Prostate gland (tissue), 2 donors: ENCODE measurements around the gene NRCAM. TPM values are rescaled to one million over a fixed set of nuclear protein-coding genes. Genes with fewer than 3 reads are reported as not detected.

ENCODE experiments used
- DNase-seq: peaks from one replicate; pipeline ENCODE4 v3.0.0-alpha.2; 2019; ENCODE audit warnings: low spot score
- H3K27ac ChIP-seq, 2 donors: fragments of 200-600 bp; sonication (generic); 2 replicates each; pipeline ENCODE4 v1.5.1; 2017 to 2019
- H3K27me3 ChIP-seq: fragments of 200-600 bp; sonication (generic); replicated peaks from 2 replicates; pipeline ENCODE4 v1.5.1; 2019; ENCODE audit not compliant: insufficient read depth
- H3K36me3 ChIP-seq, 2 donors: fragments of 200-600 bp; sonication (generic); 1 replicate in 1 of 2; 2 replicates in 1 of 2; pipeline versions ENCODE4 v1.5.1 to v1.8.1; 2017 to 2019
- H3K4me1 ChIP-seq: fragments of 200-600 bp; sonication (generic); replicated peaks from 2 replicates; pipeline ENCODE4 v1.5.1; 2019
- H3K4me3 ChIP-seq, 2 donors: fragments of 200-600 bp; sonication (generic); 2 replicates each; pipeline ENCODE4 v1.5.1; 2017 to 2019
- H3K9me3 ChIP-seq: fragments of 200-600 bp; sonication (generic); 2 replicates; pipeline ENCODE4 v1.5.1; 2017
- POLR2A ChIP-seq: fragments of 450-650 bp; IDR thresholded peaks from one replicate; pipeline ENCODE4 v1.6.1; 2016; ENCODE audit warnings: antibody characterized with exemption, mild to moderate bottlenecking
- POLR2AphosphoS5 ChIP-seq: sonication (generic); formaldehyde crosslinking; IDR thresholded peaks from one replicate; pipeline ENCODE4 v1.6.1; 2017; ENCODE audit warnings: antibody characterized with exemption
- WGBS: methylation state at CpG from one replicate; pipeline ENCODE4 v1.1.5; 2018; 5-methylcytosine and 5-hydroxymethylcytosine counted together
- intact Hi-C: fragments of 100-400 bp; cut with DNase I; formaldehyde crosslinking; loops from one replicate; pipeline ENCODE4 v1.14.2; 2022
- total RNA-seq, 2 donors: library from RNA; depleted of rRNA; stranded (reverse); fragments of >200 nt; gene quantifications; one replicate each; pipeline ENCODE4 v1.1.0, GENCODE V29; 2016
- TF ChIP-seq, protein P1 (sequence below), 4 experiments: fragments of 200-600 bp in 2 of 4; fragments of 450-650 bp in 2 of 4; sonication (generic) in 2 of 4; IDR thresholded peaks; 1 replicate in 3 of 4; 2 replicates in 1 of 4; pipeline ENCODE4 v1.5.1; 2016 to 2019; ENCODE audit warnings: antibody characterized with exemption in 4 of 4, mild to moderate bottlenecking in 2 of 4, moderate library complexity in 2 of 4

The NRCAM gene
- total RNA-seq, 2 donors from 2014 or later, result 1.1 to 3.1 TPM

DNA sequence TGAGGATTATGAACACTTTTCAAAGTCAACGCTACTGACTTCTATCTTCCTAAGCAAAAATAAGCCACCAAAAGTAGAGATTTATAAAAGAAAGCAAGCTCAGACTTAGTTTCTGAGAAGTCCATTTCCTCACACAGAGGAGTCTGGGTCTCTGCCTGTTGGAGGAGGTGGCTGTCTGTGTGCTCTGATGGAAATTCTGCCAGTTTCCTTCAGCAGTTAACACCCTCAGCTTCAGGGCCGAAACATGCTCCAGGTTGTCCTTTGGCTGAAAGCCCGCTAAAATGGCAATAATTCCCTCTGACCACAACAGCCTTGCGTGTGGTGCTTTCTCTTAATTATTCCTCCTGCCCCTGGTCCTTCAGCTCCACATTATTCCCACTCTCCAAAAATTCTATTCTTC is 198.3 kb downstream of the NRCAM start:
- no peak for TF ChIP-seq POLR2AphosphoS5
- no peak for TF ChIP-seq POLR2A
- TF ChIP-seq, protein P1, sequence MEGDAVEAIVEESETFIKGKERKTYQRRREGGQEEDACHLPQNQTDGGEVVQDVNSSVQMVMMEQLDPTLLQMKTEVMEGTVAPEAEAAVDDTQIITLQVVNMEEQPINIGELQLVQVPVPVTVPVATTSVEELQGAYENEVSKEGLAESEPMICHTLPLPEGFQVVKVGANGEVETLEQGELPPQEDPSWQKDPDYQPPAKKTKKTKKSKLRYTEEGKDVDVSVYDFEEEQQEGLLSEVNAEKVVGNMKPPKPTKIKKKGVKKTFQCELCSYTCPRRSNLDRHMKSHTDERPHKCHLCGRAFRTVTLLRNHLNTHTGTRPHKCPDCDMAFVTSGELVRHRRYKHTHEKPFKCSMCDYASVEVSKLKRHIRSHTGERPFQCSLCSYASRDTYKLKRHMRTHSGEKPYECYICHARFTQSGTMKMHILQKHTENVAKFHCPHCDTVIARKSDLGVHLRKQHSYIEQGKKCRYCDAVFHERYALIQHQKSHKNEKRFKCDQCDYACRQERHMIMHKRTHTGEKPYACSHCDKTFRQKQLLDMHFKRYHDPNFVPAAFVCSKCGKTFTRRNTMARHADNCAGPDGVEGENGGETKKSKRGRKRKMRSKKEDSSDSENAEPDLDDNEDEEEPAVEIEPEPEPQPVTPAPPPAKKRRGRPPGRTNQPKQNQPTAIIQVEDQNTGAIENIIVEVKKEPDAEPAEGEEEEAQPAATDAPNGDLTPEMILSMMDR (IDR thresholded peaks at IDR 0.05), result no peak
- Histone ChIP-seq H3K4me3 (no peak overlapping the region), H3K27me3 (no peaks in the 10 kb centered on the region), H3K9me3 (no peaks in the 10 kb centered on the region), H3K36me3 (no peaks in the 10 kb centered on the region), H3K4me1 (no peaks in the 10 kb centered on the region), H3K27ac (no peak overlapping the region)
- DNase-seq, result no peak
- WGBS, result 36% methylated on average over 4 of the region's 4 CpGs
- intact Hi-C loops, result no loop called here

DNA sequence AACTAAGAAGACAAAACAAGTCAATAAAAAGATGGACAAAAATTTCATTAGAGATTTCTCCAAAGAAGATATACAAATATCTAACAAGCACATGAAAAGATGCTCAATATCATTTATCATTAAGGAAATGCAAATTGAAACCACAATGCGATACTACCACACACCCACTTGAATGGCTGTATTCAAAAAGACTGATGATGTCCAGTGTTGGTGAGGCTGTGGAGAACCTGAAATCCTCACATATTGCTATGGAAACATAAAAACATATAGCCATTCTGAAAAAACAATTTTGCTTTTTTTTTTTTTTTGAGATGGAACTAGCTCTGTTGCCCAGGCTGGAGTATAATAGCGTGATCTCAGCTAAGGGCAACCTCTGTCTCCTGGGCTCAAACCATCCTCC is 202.0 kb downstream of the NRCAM start:
- Histone ChIP-seq H3K4me3 (no peak overlapping the region), H3K4me1 (no peaks in the 10 kb centered on the region), H3K27ac (no peak overlapping the region), H3K9me3 (no peaks in the 10 kb centered on the region), H3K36me3 (no peaks in the 10 kb centered on the region), H3K27me3 (no peaks in the 10 kb centered on the region)
- TF ChIP-seq POLR2A (no peak), POLR2AphosphoS5 (no peak)
- TF ChIP-seq, protein P1 (IDR thresholded peaks at IDR 0.05), result no peak
- DNase-seq, result no peak
- intact Hi-C loops, result no loop called here
- 100% methylated on average over 2 of the region's 2 CpGs for WGBS

DNA sequence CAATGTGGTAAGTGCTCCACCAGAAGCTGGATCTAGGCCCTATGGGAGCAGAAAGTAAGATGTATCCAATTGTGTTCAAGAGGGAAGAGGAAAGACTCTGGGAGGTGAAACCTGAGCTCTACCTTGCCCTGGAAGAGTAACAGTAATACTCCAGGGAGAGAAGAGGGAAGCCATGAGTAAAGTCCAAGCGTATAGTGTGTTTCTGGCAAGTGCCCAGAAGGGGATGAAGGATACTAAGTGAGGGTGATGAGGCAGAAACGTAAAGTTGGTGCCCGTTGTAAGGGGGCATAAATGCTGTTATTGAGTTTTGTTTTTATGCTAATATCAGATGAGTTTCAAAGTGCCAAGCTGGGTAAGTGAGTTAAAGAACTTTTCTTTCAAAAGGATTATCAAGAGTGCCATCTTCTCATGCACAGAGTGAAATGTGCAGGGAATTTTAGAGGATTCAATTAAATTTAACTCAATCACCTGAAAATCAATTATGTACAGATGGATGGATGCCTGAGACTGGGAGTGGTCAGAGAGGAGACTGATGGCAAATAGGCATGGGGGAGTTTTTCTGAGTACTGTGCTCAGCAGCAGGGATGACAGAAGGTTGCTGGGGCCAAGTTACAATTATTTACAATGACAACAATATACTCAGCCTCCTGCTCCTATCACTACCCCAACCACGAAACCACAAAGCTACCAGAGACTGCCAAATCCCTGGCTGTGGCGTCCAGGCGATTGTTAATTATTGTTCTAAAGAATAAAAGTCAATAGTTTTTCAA is 202.8 kb downstream of the NRCAM start:
- Histone ChIP-seq H3K36me3 (no peaks in the 10 kb centered on the region), H3K4me1 (no peaks in the 10 kb centered on the region), H3K4me3 (no peak overlapping the region), H3K27ac (no peak overlapping the region), H3K27me3 (no peaks in the 10 kb centered on the region), H3K9me3 (no peaks in the 10 kb centered on the region)
- 59% methylated on average over 6 of the region's 6 CpGs for WGBS
- no peak for DNase-seq
- TF ChIP-seq POLR2A (no peak), POLR2AphosphoS5 (no peak)
- TF ChIP-seq, protein P1 (IDR thresholded peaks at IDR 0.05), result no peak
- intact Hi-C loops, result no loop called here

DNA sequence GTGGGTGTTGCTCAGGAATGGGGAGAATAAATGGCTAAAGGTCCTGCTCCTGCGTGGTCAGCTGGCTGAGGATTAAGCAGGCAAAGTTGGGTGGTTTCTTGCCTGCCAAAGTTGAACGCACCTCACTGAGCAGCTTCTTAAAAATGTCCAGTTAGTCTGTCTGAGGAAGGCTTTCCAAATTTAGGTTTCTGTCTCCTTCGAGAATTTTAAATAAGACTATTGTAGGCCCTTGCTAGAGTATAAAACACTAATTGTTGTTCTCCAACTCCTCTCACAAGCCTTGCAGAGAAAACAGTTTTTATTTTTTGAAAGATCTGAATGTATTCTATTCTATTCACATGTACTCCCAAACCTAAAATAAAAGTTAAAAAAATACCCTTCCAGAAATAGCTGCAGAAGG is 204.1 kb downstream of the NRCAM start:
- Histone ChIP-seq H3K9me3 (no peaks in the 10 kb centered on the region), H3K4me1 (no peaks in the 10 kb centered on the region), H3K4me3 (no peak overlapping the region), H3K36me3 (no peaks in the 10 kb centered on the region), H3K27ac (no peak overlapping the region), H3K27me3 (no peaks in the 10 kb centered on the region)
- WGBS, result 63% methylated on average over 3 of the region's 3 CpGs
- intact Hi-C loops, result no loop called here
- TF ChIP-seq POLR2AphosphoS5 (no peak), POLR2A (no peak)
- TF ChIP-seq, protein P1 (IDR thresholded peaks at IDR 0.05), result no peak
- DNase-seq, result no peak

DNA sequence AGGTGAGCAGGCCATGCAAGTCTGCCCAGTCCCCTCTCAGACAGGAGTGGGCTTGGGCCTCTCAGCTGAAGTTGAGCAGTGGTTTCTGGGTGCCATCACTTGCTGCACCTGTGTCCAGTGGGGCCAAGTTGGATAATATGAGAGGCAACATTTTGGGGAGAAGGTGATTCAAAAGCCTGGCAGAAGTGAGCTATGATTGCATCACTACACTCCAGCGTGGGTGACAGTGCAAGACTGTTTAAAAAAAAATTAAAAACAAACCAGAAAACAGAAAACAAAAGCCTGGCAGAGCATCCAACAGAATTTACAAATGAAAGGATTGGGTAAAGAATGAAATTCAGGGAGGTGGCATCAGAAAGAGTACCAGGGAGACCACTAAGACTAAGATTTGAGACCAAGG is 204.5 kb downstream of the NRCAM start:
- Histone ChIP-seq H3K9me3 (no peaks in the 10 kb centered on the region), H3K27ac (no peak overlapping the region), H3K36me3 (no peaks in the 10 kb centered on the region), H3K4me1 (no peaks in the 10 kb centered on the region), H3K4me3 (no peak overlapping the region), H3K27me3 (no peaks in the 10 kb centered on the region)
- DNase-seq, result no peak
- TF ChIP-seq POLR2A (no peak), POLR2AphosphoS5 (no peak)
- TF ChIP-seq, protein P1 (IDR thresholded peaks at IDR 0.05), result no peak
- WGBS, result 65% methylated on average over 1 of the region's 1 CpG
- intact Hi-C loops, result no loop called here
